T47D (cell line): ENCODE measurements around the gene LRRC32.
"Not testable (repeated sequence)": the region's sequence is repeated elsewhere in the genome, so short reads cannot be mapped to it uniquely, and the experiment has no call there.

Experiments used
- DNase-seq, 2 experiments: peaks; one replicate each; pipeline versions ENCODE4 v3.0.0 to v3.0.0-alpha.2; 2011 to 2012; ENCODE audit warnings: low read depth in 1 of 2, low spot score in 1 of 2
- JUND ChIP-seq: IDR thresholded peaks from 2 replicates; pipeline ENCODE4 v1.6.1; 2012; ENCODE audit warnings: low read depth
- in situ Hi-C: cut with HindIII; loops from 2 replicates; pipeline ENCODE4 v1.10.0; 2016; ENCODE audit warnings: low sequenced_read_pairs, low pct_unique_long_range_greater_than_20kb

LRRC32 gene

GRCh38 chr11:76620489-76620888 is 50.1 kb downstream of the LRRC32 start:
- in situ Hi-C loops: no loop called here
- TF ChIP-seq JUND: no peak
- DNase-seq: no peak

DNA sequence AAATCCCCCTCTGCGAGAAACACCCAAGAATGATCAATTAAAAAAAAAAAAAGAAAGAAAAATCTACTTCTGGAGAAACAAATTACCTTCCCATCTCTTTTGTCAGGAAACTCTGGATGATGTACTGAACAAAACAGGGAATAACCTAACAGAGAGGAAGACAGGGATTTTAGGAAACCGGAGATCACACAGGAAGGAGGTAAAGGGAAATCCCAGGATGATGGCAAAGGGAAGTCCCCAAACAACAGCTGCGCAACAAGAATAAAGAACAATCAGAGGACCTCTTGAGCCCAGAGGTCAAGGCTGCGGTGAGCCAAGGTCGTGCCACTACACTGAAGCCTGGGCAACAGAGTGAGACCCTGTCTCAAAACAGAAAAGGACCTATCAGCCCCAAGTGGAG is 50.7 kb downstream of the LRRC32 start:
- in situ Hi-C loops: not testable (repeated sequence)

DNA sequence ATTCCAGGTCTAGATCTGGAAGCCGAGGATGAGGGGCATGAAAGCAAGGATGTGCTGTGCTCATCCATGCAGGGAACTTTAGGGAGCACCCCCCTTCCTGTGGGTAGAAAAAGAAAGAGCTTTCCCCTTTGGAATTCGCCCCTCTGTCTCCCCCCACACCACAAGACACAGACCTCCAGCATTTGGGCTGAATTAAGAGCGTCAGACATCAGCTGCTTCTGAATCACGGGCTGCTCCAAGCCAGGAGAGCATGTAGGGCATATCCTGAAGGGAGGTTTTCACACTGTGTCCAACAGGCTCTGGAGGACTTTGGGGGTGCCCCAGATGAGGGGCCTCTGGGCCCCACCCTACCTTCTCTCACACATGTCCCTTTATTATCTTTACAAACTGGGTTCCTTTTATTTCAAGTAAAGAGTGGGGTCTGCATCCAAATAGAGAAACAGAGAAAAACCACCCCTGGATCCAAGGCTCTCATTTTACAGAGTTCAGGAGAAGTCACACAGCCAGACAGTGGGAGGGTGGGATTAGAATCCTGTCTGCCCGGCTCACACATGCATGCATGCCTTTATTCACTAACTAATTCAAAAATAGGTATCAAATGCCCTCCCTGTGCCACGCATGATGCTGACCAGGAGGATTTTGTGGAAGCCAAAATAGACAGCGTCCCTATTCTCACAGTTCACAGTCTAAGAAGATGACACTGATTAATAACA is 52.8 kb downstream of the LRRC32 start:
- in situ Hi-C loops: no loop called here
- DNase-seq: no peak
- no peak for TF ChIP-seq JUND

More for the DNA sequence above, 50.7 kb downstream of the LRRC32 start:
- DNase-seq: not testable (repeated sequence)

DNA sequence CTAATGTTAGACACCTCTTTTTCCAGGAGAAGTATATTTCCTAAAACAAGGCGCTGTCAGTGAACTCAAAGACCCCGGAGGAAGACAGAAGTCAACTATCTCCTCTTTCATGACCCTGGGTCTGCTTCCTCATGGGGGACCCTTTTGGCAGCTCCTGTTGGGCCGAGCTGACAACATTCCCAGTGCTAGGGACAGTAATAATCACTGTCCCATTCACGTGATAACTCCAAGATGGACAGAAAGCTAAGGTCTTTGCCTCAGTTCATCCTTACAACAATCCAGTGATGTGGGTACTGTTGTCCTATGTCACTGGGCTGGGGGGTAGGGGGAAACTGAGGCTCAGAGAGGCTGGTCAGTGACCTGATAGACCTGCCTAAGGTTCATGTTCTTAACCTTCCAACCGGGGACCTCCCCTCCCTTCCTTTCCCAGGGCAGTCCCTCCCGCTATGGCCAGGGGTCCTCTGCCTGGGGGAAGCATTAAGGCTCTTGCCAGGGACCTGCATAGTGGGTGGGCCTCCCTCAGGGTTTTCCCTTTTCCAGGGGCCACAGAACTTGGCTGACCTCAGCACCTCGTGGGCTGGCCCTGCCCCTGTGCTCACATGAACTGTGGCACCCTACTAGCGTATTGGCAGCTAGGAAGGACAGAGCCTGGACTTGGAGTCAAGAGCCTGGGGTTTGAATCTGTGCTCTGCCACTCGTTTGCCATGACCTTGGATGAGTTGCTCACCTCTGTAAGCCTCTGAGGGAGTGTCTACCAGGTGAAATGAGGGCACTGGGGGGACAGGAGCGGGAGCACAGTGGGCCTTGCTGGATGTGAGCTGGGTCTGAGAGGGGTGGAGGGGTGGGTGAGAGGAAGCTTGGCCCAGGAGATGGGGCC is 53.6 kb downstream of the LRRC32 start:
- TF ChIP-seq JUND: no peak
- no peak for DNase-seq
- in situ Hi-C loops: no loop called here

- no peak for TF ChIP-seq JUND
- no peak for DNase-seq
- in situ Hi-C loops: no loop called here
Measured at GRCh38 chr11:76615950-76616349, 54.6 kb downstream of the LRRC32 start.

- in situ Hi-C loops: no loop called here
- no peak for DNase-seq
- no peak for TF ChIP-seq JUND
Measured at GRCh38 chr11:76614471-76615179, 55.9 kb downstream of the LRRC32 start.

GRCh38 chr11:76613901-76614300 is 56.6 kb downstream of the LRRC32 start:
- DNase-seq: no peak
- no peak for TF ChIP-seq JUND
- in situ Hi-C loops: no loop called here

DNA sequence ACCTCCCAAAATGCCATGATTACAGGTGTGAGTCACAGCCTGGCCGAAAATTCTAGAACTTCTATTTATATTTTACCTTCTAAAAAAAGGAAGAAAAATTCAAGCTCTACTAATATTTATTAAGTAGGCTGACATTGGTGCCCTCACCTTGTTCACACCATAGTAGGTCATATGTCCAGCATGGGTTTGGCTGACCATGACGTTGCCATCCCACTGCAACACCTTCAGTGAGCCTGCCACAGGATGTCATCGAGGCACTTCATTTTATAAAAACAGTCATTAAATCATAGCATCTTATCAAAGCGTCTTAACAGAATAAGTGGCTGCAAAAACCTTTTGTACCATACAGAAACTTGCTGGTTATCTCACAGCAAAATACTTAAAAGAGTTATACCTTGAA is 58.3 kb downstream of the LRRC32 start:
- no peak for DNase-seq
- TF ChIP-seq JUND: no peak
- in situ Hi-C loops: no loop called here

GRCh38 chr11:76610871-76611475 is 59.6 kb downstream of the LRRC32 start:
- no peak for TF ChIP-seq JUND
- no peak for DNase-seq
- in situ Hi-C loops: no loop called here

- no peak for TF ChIP-seq JUND
- in situ Hi-C loops: no loop called here
- DNase-seq: no peak
Measured at GRCh38 chr11:76610371-76610770, 60.2 kb downstream of the LRRC32 start.

- in situ Hi-C loops: no loop called here
- no peak for DNase-seq
- TF ChIP-seq JUND: no peak
Measured at GRCh38 chr11:76609736-76610370, 60.7 kb downstream of the LRRC32 start.

GRCh38 chr11:76608879-76609460 is 61.6 kb downstream of the LRRC32 start:
- in situ Hi-C loops, DNase-seq: not testable (repeated sequence)

DNA sequence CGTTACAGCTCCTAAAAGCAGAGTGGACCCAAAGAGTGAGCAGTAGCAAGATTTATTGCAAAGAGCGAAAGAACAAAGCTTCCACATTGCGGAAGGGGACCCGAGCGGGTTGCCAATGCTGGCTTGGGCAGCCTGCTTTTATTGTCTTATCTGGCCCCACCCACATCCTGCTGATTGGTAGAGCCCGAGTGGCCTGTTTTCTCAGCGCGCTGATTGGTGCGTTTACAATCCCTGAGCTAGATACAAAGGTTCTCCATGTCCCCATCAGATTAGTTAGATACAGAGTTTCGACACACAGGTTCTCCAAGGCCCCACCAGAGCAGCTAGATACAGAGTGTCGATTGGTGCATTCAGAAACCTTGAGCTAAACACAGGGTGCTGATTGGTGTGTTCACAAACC is 62.3 kb downstream of the LRRC32 start:
- in situ Hi-C loops, DNase-seq: not testable (repeated sequence)
